CD4-positive, alpha-beta T cell (primary cell): Measurements from ENCODE around the gene WFIKKN2. TPM values are rescaled to one million over a fixed set of nuclear protein-coding genes. Genes with fewer than 3 reads are reported as not detected.
A peak's percentile ranks its signal among the peaks of the same experiment; 100 is the strongest.

Experiments
- ATAC-seq: fragments of 200-7000 bp; cut with Tn5 transposase; one replicate; pipeline ENCODE4 v1.10.0; 2022; ENCODE audit warnings: mild to moderate bottlenecking; ENCODE audit not compliant: poor library complexity
- CTCF ChIA-PET: fragments of 350-600 bp; sonication (Branson Sonifier 250); formaldehyde crosslinking; loops from one replicate; lab custom pipeline; 2021; ENCODE audit warnings: antibody characterized with exemption, inconsistent platforms; lab: Charles Lee
- POLR2A ChIA-PET: fragments of 350-600 bp; sonication (Branson Sonifier 250); formaldehyde crosslinking; loops from one replicate; lab custom pipeline; 2021; ENCODE audit warnings: antibody characterized with exemption, inconsistent platforms; lab: Charles Lee
- DNase-seq, 14 experiments: peaks; one replicate each; pipeline ENCODE4 v3.0.0-alpha.2; 2013 to 2020; ENCODE audit warnings: mixed read lengths in 2 of 14
- H3K27ac ChIP-seq, 2 donors: one replicate each; pipeline versions ENCODE4 v1.5.1 to v1.7.0; 2013; ENCODE audit warnings: low read length in 2 of 2, low read depth in 1 of 2, mild to moderate bottlenecking in 1 of 2
- H3K27me3 ChIP-seq, 2 experiments: 1 replicate in 1 of 2; 2 replicates in 1 of 2; pipeline versions ENCODE4 v1.6.1 to v1.7.0; 2013; ENCODE audit warnings: low read length in 2 of 2, control low read depth in 1 of 2, mild to moderate bottlenecking in 1 of 2, moderate library complexity in 1 of 2; ENCODE audit not compliant: insufficient read depth in 2 of 2, control insufficient read depth in 1 of 2
- H3K36me3 ChIP-seq: one replicate; pipeline ENCODE4 v1.6.1; 2013; ENCODE audit warnings: low read length, control low read depth; ENCODE audit not compliant: insufficient read depth
- H3K4me1 ChIP-seq: one replicate; pipeline ENCODE4 v1.6.1; 2013; ENCODE audit warnings: low read length, control low read depth; ENCODE audit not compliant: insufficient read depth
- H3K4me3 ChIP-seq: one replicate; pipeline ENCODE4 v1.5.1; 2013; ENCODE audit warnings: mild to moderate bottlenecking, low read length, moderate library complexity
- H3K9me3 ChIP-seq, 2 experiments: 1 replicate in 1 of 2; 2 replicates in 1 of 2; pipeline versions ENCODE4 v1.6.1 to v1.7.0; 2013; ENCODE audit warnings: low read length in 2 of 2, mild to moderate bottlenecking in 2 of 2, control low read depth in 1 of 2, moderate library complexity in 1 of 2; ENCODE audit not compliant: control insufficient read depth in 1 of 2, insufficient read depth in 1 of 2
- H3K27ac Mint-ChIP-seq: one replicate; pipeline ENCODE4 v1.8.0; 2020; ENCODE audit warnings: mixed read lengths
- H3K27me3 Mint-ChIP-seq: one replicate; pipeline ENCODE4 v1.8.0; 2021; ENCODE audit warnings: mixed read lengths
- H3K36me3 Mint-ChIP-seq: one replicate; pipeline ENCODE4 v1.8.0; 2021; ENCODE audit warnings: low read depth, mixed read lengths
- H3K4me1 Mint-ChIP-seq: one replicate; pipeline ENCODE4 v1.8.0; 2021; ENCODE audit warnings: low read depth, mixed read lengths
- H3K4me3 Mint-ChIP-seq: one replicate; pipeline ENCODE4 v1.8.0; 2020; ENCODE audit warnings: mild to moderate bottlenecking, mixed read lengths
- H3K9me3 Mint-ChIP-seq: one replicate; pipeline ENCODE4 v1.8.0; 2020; ENCODE audit warnings: mixed read lengths
- intact Hi-C, 2 experiments: fragments of 100-400 bp; cut with DNase I in 1 of 2; cut with micrococcal nuclease in 1 of 2; formaldehyde crosslinking; loops; one replicate each; pipeline versions ENCODE4 v1.15.1 to v1.9.0; 2023 to 2025; cut with DNase I, micrococcal nuclease
- total RNA-seq, 174 experiments: library from RNA in 2 of 174; stranded (reverse) in 2 of 174; gene quantifications; one replicate each; pipeline ENCODE4 v1.2.3 and lab custom pipeline; 2021 to 2026
- TF ChIP-seq, protein P1 (sequence below): fragments of 200-600 bp; IDR thresholded peaks from one replicate; pipeline ENCODE4 v1.8.0; 2022; ENCODE audit warnings: antibody characterized with exemption, mild to moderate bottlenecking

Gene WFIKKN2
- total RNA-seq, 2 experiments from 2014 or later, result not detected

DNA sequence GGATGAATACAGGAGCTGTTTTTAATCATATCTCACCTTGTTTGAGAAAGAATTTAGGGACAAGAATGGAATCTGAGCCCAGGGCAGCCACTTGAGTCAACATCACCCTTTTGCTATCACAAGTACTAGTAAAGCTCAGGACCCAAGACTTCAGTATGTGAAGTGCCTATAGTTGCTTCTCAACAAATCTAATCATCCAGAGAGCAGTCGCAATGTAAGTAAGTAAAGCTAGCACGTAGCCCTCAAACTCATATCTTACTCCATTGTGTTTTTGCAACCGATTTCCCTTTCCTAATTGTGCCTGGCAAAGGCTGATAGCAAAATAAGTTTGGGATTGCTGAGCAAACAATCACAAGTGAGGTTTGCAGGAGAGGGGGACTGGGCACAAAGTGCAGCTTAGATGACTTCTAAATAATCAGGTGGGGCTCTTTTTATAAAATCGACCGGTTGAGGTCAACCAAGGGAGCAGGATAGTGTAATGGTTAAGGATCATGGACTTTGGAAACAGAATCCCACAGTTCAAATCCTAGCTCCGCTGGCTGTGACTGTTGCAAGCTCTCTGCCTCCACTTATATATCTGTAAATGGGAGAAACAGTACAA lies 17.7 kb downstream of the WFIKKN2 start:
- DNase-seq, result no peak
- CTCF ChIA-PET, result interaction anchor here (0.6 to 4.6 kb wide), 19 partner anchors 11 to 311 kb away, joined by 3 to 63 read pairs (median 6); partner anchors contain the start of genes NME1 and TOB1
- peak overlapping the region; percentile 81 for H3K27ac Mint-ChIP-seq
- intact Hi-C loops, result loop anchor here (2.0 to 5.0 kb wide), 2 partner anchors 269 to 300 kb away; partner anchors contain the start of genes NME1 (in 1 of the 2) and SPAG9 (in 1 of the 2)
- TF ChIP-seq, protein P1, sequence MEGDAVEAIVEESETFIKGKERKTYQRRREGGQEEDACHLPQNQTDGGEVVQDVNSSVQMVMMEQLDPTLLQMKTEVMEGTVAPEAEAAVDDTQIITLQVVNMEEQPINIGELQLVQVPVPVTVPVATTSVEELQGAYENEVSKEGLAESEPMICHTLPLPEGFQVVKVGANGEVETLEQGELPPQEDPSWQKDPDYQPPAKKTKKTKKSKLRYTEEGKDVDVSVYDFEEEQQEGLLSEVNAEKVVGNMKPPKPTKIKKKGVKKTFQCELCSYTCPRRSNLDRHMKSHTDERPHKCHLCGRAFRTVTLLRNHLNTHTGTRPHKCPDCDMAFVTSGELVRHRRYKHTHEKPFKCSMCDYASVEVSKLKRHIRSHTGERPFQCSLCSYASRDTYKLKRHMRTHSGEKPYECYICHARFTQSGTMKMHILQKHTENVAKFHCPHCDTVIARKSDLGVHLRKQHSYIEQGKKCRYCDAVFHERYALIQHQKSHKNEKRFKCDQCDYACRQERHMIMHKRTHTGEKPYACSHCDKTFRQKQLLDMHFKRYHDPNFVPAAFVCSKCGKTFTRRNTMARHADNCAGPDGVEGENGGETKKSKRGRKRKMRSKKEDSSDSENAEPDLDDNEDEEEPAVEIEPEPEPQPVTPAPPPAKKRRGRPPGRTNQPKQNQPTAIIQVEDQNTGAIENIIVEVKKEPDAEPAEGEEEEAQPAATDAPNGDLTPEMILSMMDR, result no peak
- Histone ChIP-seq H3K27ac (no peak overlapping the region), H3K36me3 (no peaks in the 10 kb centered on the region), H3K4me3 (no peak overlapping the region), H3K4me1 (peaks cover 12% of the 10 kb centered on the region), H3K9me3 (no peaks in the 10 kb centered on the region), H3K27me3 (no peaks in the 10 kb centered on the region)
- no peaks in the 10 kb centered on the region for H3K36me3 Mint-ChIP-seq
- no peak for ATAC-seq
- POLR2A ChIA-PET, result interaction anchor here (0.6 to 3.5 kb wide), 11 partner anchors 11 to 207 kb away, joined by 3 to 143 read pairs (median 6); partner anchors contain the start of gene TOB1
- no peaks in the 10 kb centered on the region for H3K27me3 Mint-ChIP-seq
- H3K9me3 Mint-ChIP-seq, result no peaks in the 10 kb centered on the region
- H3K4me3 Mint-ChIP-seq, result peak overlapping the region; percentile 81
- peaks cover 29% of the 10 kb centered on the region for H3K4me1 Mint-ChIP-seq

DNA sequence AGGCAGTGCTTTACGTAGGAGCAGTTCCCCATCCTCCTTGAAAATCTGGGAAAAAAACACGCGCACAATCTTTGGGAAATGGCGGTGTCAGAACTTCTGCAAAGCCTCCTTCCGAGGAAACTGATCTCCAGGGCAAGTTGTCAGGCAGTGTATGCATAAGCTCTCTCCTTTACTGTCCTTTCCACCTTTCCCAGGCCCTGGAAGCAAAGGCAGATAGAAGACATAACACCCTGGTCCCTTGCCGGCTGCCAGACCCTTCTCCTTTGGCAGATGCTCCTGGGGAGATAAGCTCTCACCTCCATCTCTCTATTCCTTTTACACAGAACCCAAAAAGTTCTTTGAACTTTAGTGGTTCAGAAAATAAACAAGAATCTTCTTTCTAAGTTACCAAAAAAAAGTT lies 18.4 kb downstream of the WFIKKN2 start:
- TF ChIP-seq, protein P1, result no peak
- Mint-ChIP-seq H3K4me3 (no peak overlapping the region), H3K27ac (no peak overlapping the region), H3K27me3 (no peaks in the 10 kb centered on the region), H3K9me3 (no peaks in the 10 kb centered on the region), H3K36me3 (no peaks in the 10 kb centered on the region), H3K4me1 (peaks cover 29% of the 10 kb centered on the region)
- no peaks in the 10 kb centered on the region for H3K9me3 ChIP-seq
- ATAC-seq, result no peak
- H3K4me3 ChIP-seq, result no peak overlapping the region
- POLR2A ChIA-PET, result interaction anchor here (1.6 to 3.5 kb wide), 3 partner anchors 10 to 91 kb away, joined by 4 to 143 read pairs (median 22); partner anchors contain the start of gene TOB1
- no peaks in the 10 kb centered on the region for H3K27me3 ChIP-seq
- CTCF ChIA-PET, result interaction anchor here (1.2 to 4.6 kb wide), 4 partner anchors 56 to 101 kb away, joined by 4 to 63 read pairs (median 20); no protein-coding TSS in a partner anchor
- no peak overlapping the region for H3K27ac ChIP-seq
- H3K36me3 ChIP-seq, result no peaks in the 10 kb centered on the region
- peaks cover 12% of the 10 kb centered on the region for H3K4me1 ChIP-seq
- no peak for DNase-seq
- intact Hi-C loops, result loop anchor here (2.0 to 5.0 kb wide), 2 partner anchors 269 to 299 kb away; partner anchors contain the start of genes NME1 (in 1 of the 2) and SPAG9 (in 1 of the 2)

DNA sequence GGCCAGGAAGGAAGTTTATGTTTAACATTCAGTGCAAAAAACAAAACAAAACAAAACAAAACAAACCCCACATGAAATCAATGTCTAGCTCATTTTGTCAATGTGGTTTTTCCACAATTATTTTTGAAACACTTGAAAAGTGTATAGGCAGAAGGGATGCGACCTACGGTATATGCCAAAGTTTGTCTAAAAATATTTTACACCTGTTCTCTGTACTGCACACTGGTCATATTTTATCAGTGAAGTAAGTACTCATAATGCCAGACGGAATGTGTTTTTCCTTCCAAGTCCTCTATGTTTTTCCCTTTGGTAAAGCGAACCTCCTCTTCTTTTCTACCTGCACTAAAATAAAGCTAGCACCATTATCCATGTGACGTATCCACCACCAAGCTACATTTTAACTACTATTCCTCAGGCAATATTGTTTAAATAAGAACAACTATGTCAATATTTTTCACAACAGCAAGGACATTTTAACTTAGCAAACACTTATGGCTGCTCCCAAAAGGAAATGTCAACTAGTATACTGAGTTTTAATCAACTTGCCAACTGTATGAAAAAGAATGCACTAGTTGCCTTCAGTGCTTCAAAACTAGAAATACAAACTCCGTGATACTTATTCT lies 20.4 kb downstream of the WFIKKN2 start:
- Mint-ChIP-seq H3K36me3 (peaks cover 5% of the 10 kb centered on the region), H3K27ac (no peak overlapping the region), H3K4me1 (peaks cover 30% of the 10 kb centered on the region), H3K9me3 (no peaks in the 10 kb centered on the region), H3K4me3 (no peak overlapping the region), H3K27me3 (no peaks in the 10 kb centered on the region)
- Histone ChIP-seq H3K4me3 (no peak overlapping the region), H3K9me3 (no peaks in the 10 kb centered on the region), H3K36me3 (peaks cover under 1% of the 10 kb centered on the region), H3K4me1 (peaks cover 12% of the 10 kb centered on the region), H3K27ac (no peak overlapping the region), H3K27me3 (no peaks in the 10 kb centered on the region)
- intact Hi-C loops, result no loop called here
- TF ChIP-seq, protein P1, result no peak
- CTCF ChIA-PET, result interaction anchor here (1.0 to 1.3 kb wide), 2 partner anchors 73 to 74 kb away, joined by 3 read pairs; no protein-coding TSS in a partner anchor
- ATAC-seq, result no peak
- POLR2A ChIA-PET, result interaction anchor here (1.0 to 3.5 kb wide), 4 partner anchors 10 to 63 kb away, joined by 3 to 24 read pairs (median 4); partner anchors contain the start of gene TOB1
- no peak for DNase-seq
